Suprapubic skin (tissue), 4 donors: Measurements from ENCODE around the gene SLC1A3. TPM values are rescaled to one million over a fixed set of nuclear protein-coding genes. Genes with fewer than 3 reads are reported as not detected.
A peak's percentile ranks its signal among the peaks of the same experiment; 100 is the strongest.

ENCODE experiments used
- DNase-seq, 2 donors: peaks; one replicate each; pipeline ENCODE4 v3.0.0-alpha.2; 2019; ENCODE audit warnings: low spot score in 2 of 2
- H3K27ac ChIP-seq: fragments of 200-600 bp; sonication (generic); one replicate; pipeline ENCODE4 v1.5.1; 2019
- H3K27me3 ChIP-seq: fragments of 200-600 bp; sonication (generic); one replicate; pipeline ENCODE4 v1.5.1; 2019
- H3K36me3 ChIP-seq: fragments of 200-600 bp; sonication (generic); one replicate; pipeline ENCODE4 v1.5.1; 2019
- H3K4me1 ChIP-seq: fragments of 200-600 bp; sonication (generic); one replicate; pipeline ENCODE4 v1.5.1; 2019
- H3K4me3 ChIP-seq: fragments of 200-600 bp; sonication (generic); one replicate; pipeline ENCODE4 v1.5.1; 2019; ENCODE audit warnings: mild to moderate bottlenecking
- H3K9me3 ChIP-seq: fragments of 200-600 bp; sonication (generic); one replicate; pipeline ENCODE4 v1.5.1; 2019
- CTCF ChIP-seq, 2 donors: fragments of 200-600 bp in 1 of 2; fragments of 450-650 bp in 1 of 2; sonication (generic) in 1 of 2; IDR thresholded peaks; one replicate each; pipeline ENCODE4 v1.5.1; 2016 to 2019; ENCODE audit warnings: antibody characterized with exemption in 2 of 2, mild to moderate bottlenecking in 1 of 2, moderate library complexity in 1 of 2
- EP300 ChIP-seq: sonication (generic); formaldehyde crosslinking; IDR thresholded peaks from one replicate; pipeline ENCODE4 v1.6.1; 2017; ENCODE audit warnings: antibody characterized with exemption
- POLR2A ChIP-seq, 2 donors: fragments of 450-650 bp; IDR thresholded peaks; one replicate each; pipeline ENCODE4 v1.6.1; 2017; ENCODE audit warnings: antibody characterized with exemption in 2 of 2, mild to moderate bottlenecking in 2 of 2, moderate library complexity in 2 of 2
- POLR2AphosphoS5 ChIP-seq, 3 donors: sonication (generic); formaldehyde crosslinking; IDR thresholded peaks; one replicate each; pipeline ENCODE4 v1.6.1; 2017; ENCODE audit warnings: antibody characterized with exemption in 3 of 3
- WGBS: methylation state at CpG from one replicate; pipeline ENCODE4 v1.1.5; 2018; 5-methylcytosine and 5-hydroxymethylcytosine counted together
- total RNA-seq, 4 donors: library from RNA; depleted of rRNA; stranded (reverse); fragments of >200 nt; gene quantifications; one replicate each; pipeline ENCODE4 v1.1.0, GENCODE V29; 2016

SLC1A3 gene
- total RNA-seq, 4 donors from 2014 or later, result 19.8 to 34.2 (median 25.3) TPM

- 88% methylated on average over 3 of the region's 3 CpGs for WGBS
- H3K9me3 ChIP-seq, result no peaks in the 10 kb centered on the region
- H3K36me3 ChIP-seq, result no peaks in the 10 kb centered on the region
- no peak overlapping the region for H3K4me3 ChIP-seq
- no peak overlapping the region for H3K27ac ChIP-seq
- TF ChIP-seq POLR2A (IDR thresholded peaks at IDR 0.05), result no peak
- no peak for TF ChIP-seq CTCF (IDR thresholded peaks at IDR 0.05)
- no peak for TF ChIP-seq EP300
- TF ChIP-seq POLR2AphosphoS5 (IDR thresholded peaks at IDR 0.05), result no peak
- H3K4me1 ChIP-seq, result peaks cover 42% of the 10 kb centered on the region
- no peak for DNase-seq
- H3K27me3 ChIP-seq, result no peaks in the 10 kb centered on the region
Measured at GRCh38 chr5:36654564-36654963, 48.2 kb downstream of the SLC1A3 start.

- peaks cover 42% of the 10 kb centered on the region for H3K4me1 ChIP-seq
- WGBS, result 31% methylated on average over 4 of the region's 4 CpGs
- no peak overlapping the region for H3K27ac ChIP-seq
- no peak overlapping the region for H3K4me3 ChIP-seq
- DNase-seq, result no peak
- no peaks in the 10 kb centered on the region for H3K9me3 ChIP-seq
- no peaks in the 10 kb centered on the region for H3K36me3 ChIP-seq
- no peaks in the 10 kb centered on the region for H3K27me3 ChIP-seq
- TF ChIP-seq POLR2AphosphoS5 (IDR thresholded peaks at IDR 0.05), result no peak
- TF ChIP-seq EP300, result no peak
- no peak for TF ChIP-seq CTCF (IDR thresholded peaks at IDR 0.05)
- TF ChIP-seq POLR2A (IDR thresholded peaks at IDR 0.05), result no peak
Measured at GRCh38 chr5:36655161-36655560, 48.8 kb downstream of the SLC1A3 start.

GRCh38 chr5:36656556-36656955, 50.1 kb downstream of the SLC1A3 start:
- TF ChIP-seq CTCF (IDR thresholded peaks at IDR 0.05) (no peak), POLR2AphosphoS5 (IDR thresholded peaks at IDR 0.05) (no peak), POLR2A (IDR thresholded peaks at IDR 0.05) (no peak), EP300 (no peak)
- no peaks in the 10 kb centered on the region for H3K9me3 ChIP-seq
- no peak overlapping the region for H3K27ac ChIP-seq
- peaks cover 38% of the 10 kb centered on the region for H3K4me1 ChIP-seq
- DNase-seq, result no peak
- no peaks in the 10 kb centered on the region for H3K36me3 ChIP-seq
- 46% methylated on average over 1 of the region's 1 CpG for WGBS
- no peaks in the 10 kb centered on the region for H3K27me3 ChIP-seq
- no peak overlapping the region for H3K4me3 ChIP-seq

- Histone ChIP-seq H3K4me3 (no peak overlapping the region), H3K9me3 (no peaks in the 10 kb centered on the region), H3K36me3 (no peaks in the 10 kb centered on the region), H3K27me3 (no peaks in the 10 kb centered on the region), H3K4me1 (peaks cover 28% of the 10 kb centered on the region), H3K27ac (peak overlapping the region; percentile 75)
- DNase-seq, result peak in 1 of 2 donors; percentile 76
- no peak for TF ChIP-seq CTCF (IDR thresholded peaks at IDR 0.05)
- no peak for TF ChIP-seq EP300
- peak; percentile 68 to 98 (median 94) for TF ChIP-seq POLR2AphosphoS5 (IDR thresholded peaks at IDR 0.05)
- TF ChIP-seq POLR2A (IDR thresholded peaks at IDR 0.05), result peak in 1 of 2 donors; percentile 12
- 6% methylated on average over 5 of the region's 5 CpGs for WGBS
Measured at GRCh38 chr5:36657563-36657995, 51.2 kb downstream of the SLC1A3 start.

- TF ChIP-seq EP300 (no peak), POLR2AphosphoS5 (IDR thresholded peaks at IDR 0.05) (no peak), POLR2A (IDR thresholded peaks at IDR 0.05) (no peak), CTCF (IDR thresholded peaks at IDR 0.05) (no peak)
- H3K4me1 ChIP-seq, result peaks cover 22% of the 10 kb centered on the region
- no peaks in the 10 kb centered on the region for H3K36me3 ChIP-seq
- no peak for DNase-seq
- no peak overlapping the region for H3K4me3 ChIP-seq
- H3K27me3 ChIP-seq, result no peaks in the 10 kb centered on the region
- peak overlapping the region; percentile 75 for H3K27ac ChIP-seq
- 75% methylated on average over 8 of the region's 8 CpGs for WGBS
- no peaks in the 10 kb centered on the region for H3K9me3 ChIP-seq
Measured at GRCh38 chr5:36658038-36658756, 51.8 kb downstream of the SLC1A3 start.
